Measurements from ENCODE around the gene FSCN2.

DNA sequence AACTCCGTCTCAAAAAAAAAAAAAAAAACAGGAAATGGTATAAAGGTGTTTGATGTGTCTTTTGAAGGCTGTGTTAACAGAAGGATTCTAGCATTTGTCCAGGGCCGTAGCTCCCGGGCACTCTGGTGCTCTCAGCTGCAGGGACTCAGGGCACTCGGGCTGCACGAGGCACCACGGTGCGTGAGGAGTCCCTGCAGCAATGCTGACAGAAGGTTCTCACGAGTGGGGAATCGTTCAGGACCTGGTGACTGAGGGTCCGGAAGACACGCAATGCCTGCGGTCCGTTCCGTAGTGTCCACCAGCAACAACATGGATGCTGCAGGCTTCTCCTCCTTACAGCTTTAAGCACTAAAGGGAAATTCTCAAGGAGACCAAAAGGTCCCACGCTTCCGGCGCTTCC is 36.6 kb downstream of the FSCN2 start:
- TF ChIP-seq, protein P1, sequence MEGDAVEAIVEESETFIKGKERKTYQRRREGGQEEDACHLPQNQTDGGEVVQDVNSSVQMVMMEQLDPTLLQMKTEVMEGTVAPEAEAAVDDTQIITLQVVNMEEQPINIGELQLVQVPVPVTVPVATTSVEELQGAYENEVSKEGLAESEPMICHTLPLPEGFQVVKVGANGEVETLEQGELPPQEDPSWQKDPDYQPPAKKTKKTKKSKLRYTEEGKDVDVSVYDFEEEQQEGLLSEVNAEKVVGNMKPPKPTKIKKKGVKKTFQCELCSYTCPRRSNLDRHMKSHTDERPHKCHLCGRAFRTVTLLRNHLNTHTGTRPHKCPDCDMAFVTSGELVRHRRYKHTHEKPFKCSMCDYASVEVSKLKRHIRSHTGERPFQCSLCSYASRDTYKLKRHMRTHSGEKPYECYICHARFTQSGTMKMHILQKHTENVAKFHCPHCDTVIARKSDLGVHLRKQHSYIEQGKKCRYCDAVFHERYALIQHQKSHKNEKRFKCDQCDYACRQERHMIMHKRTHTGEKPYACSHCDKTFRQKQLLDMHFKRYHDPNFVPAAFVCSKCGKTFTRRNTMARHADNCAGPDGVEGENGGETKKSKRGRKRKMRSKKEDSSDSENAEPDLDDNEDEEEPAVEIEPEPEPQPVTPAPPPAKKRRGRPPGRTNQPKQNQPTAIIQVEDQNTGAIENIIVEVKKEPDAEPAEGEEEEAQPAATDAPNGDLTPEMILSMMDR (IDR thresholded peaks at IDR 0.05) = no peak
- TF ChIP-seq POLR2A (IDR thresholded peaks at IDR 0.05) = no peak

All from body of pancreas (tissue), 4 donors.